NCI-H345 (cell line): ENCODE results near the gene LRRC4.

Experiments
- DNase-seq: peaks from one replicate; lab custom pipeline; 2025; lab: John Stamatoyannopoulos, UW

Gene LRRC4

DNA sequence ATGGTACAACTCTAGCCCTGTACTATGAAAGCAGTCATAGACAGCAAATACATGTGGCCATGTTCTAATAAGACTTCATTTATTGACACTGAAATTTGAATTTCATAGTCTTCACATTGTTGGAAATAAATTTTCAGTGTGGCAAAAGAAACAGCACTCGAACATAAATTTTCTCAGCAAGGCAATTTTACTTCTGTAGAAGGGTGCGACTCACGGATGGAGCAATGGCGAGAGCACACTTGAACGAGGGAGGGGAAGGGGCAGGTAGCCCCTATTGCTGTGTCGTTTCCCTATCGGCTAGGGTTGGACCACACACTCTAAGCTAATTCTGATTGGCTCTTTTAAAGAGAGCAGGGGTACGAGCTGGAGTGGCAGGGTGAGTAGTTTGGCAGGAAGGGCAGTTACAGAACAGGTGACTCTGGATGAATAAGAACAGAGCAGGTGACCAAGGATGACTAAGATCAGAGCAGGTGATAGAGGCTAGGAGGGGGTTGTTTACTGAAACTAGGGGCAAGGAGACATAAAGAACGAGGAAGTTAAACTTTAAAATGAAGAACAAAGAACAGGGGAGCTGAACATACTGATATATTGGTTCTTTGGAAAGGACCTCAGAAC is 52.0 kb downstream of the LRRC4 start:
- no peak for DNase-seq

DNA sequence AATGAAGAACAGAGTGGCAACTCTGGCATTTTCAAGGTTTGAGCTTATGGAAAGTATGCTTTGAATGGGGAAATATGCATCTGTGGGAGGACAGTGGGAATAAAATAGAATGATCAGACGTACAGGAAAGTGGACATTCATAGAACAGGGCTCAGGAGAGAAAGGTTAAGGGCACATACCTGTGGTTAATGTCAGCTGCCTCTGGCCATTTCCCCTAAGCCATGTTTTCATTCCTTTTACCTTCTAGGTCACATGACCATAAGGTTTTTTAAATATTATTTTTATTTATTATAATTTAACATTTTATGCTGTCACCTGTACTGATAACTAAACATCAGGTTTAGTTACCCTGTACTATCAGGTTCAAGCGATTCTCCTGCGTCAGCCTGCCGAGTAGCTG is 52.8 kb downstream of the LRRC4 start:
- DNase-seq: no peak
